Measurements from ENCODE around the gene FAAP20. TPM values are rescaled to one million over a fixed set of nuclear protein-coding genes. Genes with fewer than 3 reads are reported as not detected.

The FAAP20 gene
- total RNA-seq, 1 experiment from 2014 or later = 112 TPM

- intact Hi-C loops (cut with micrococcal nuclease) = no loop called here
- Histone ChIP-seq H3K4me2 (ENCODE audit: low read length) (no peak overlapping the region), H3K36me3 (ENCODE audit: control insufficient read depth in 1 of 2, insufficient read depth in 2 of 2, low read length in 2 of 2) (peaks cover 3 to 5% of the 10 kb centered on the region in 2 experiments; a peak in 1 of 4 replicates), H4K20me1 (ENCODE audit: insufficient read depth) (no peaks in the 10 kb centered on the region), H3K27me3 (ENCODE audit: insufficient read depth, low read length) (no peaks in the 10 kb centered on the region), H3K9me3 (ENCODE audit: control insufficient read depth in 1 of 2, insufficient read depth in 1 of 2, low read depth in 1 of 2, low read length in 2 of 2) (no peaks in the 10 kb centered on the region), H3K27ac (ENCODE audit: low read depth, low read length) (no peak overlapping the region), H2AFZ (ENCODE audit: low read depth, low read length, poor library complexity, severe bottlenecking) (no peak overlapping the region), H3K4me3 (replicated peaks in 1 of 2; ENCODE audit: low read depth in 1 of 2, low read length in 2 of 2) (no peak overlapping the region), H3K4me1 (ENCODE audit: control insufficient read depth in 1 of 2, insufficient read depth in 2 of 2, low read length in 2 of 2) (peaks cover 8 to 16% of the 10 kb centered on the region in 2 experiments), H3K79me2 (ENCODE audit: insufficient read depth, low read length) (no peaks in the 10 kb centered on the region), H3K9ac (ENCODE audit: low read length) (no peak overlapping the region), H3K9me2 (ENCODE audit: insufficient read depth) (no peaks in the 10 kb centered on the region)
- ChIA-PET CTCF (no interaction called here), POLR2A (no interaction called here), RAD21 (ENCODE audit: low non-redundant PET in 1 of 2, low total read pairs in 2 of 2, uncharacterized antibody in 2 of 2, unreplicated experiment in 2 of 2) (no interaction called here)
- ATAC-seq (no peak), DNase-seq (ENCODE audit: low read depth, low spot score) (no peak)
- TF ChIP-seq ELF1 (IDR thresholded peaks at IDR 0.05; ENCODE audit: borderline replicate concordance, low read depth) (no peak), JUND (IDR thresholded peaks at IDR 0.05) (no peak), YY1 (IDR thresholded peaks at IDR 0.05; ENCODE audit: extremely low read depth, insufficient replicate concordance, low read depth, low read length) (no peak), SIN3A (IDR thresholded peaks at IDR 0.05; ENCODE audit: low read depth) (no peak), CBX3 (IDR thresholded peaks at IDR 0.05; ENCODE audit: low read depth) (no peak), REST (IDR thresholded peaks at IDR 0.05; ENCODE audit: low read depth) (no peak), EZH2 (IDR thresholded peaks at IDR 0.05) (no peak), MAX (IDR thresholded peaks at IDR 0.05) (no peak), POLR2AphosphoS5 (IDR thresholded peaks at IDR 0.05; ENCODE audit: low read depth, low read length) (no peak), ZBTB33 (IDR thresholded peaks at IDR 0.05; ENCODE audit: extremely low read depth, insufficient replicate concordance, low read length) (no peak), ZNF274 (IDR thresholded peaks at IDR 0.05; ENCODE audit: low read depth, low read length) (no peak), EGR1 (IDR thresholded peaks at IDR 0.05; ENCODE audit: low read depth) (no peak), POLR2A (IDR thresholded peaks at IDR 0.05; ENCODE audit: borderline replicate concordance, extremely low read depth, insufficient read depth, insufficient read length) (no peak), FOSL1 (IDR thresholded peaks at IDR 0.05; ENCODE audit: low read depth) (no peak), ZFX (IDR thresholded peaks at IDR 0.05) (no peak)
- BruUV-seq (replicated peaks) = no TSS peak
Measured at GRCh38 chr1:2184934-2185333, 9.6 kb downstream of the FAAP20 start.
